Activated T-cell treated with anti-CD3 and anti-CD28 coated beads for 4 hours (primary cell): ENCODE data around the gene ATRIP.

Experiments
- DNase-seq: peaks from one replicate; pipeline ENCODE4 v3.0.0-alpha.2; 2020

ATRIP gene

GRCh38 chr3:48505968-48506504, 59.5 kb downstream of the ATRIP start:
- no peak for DNase-seq

DNA sequence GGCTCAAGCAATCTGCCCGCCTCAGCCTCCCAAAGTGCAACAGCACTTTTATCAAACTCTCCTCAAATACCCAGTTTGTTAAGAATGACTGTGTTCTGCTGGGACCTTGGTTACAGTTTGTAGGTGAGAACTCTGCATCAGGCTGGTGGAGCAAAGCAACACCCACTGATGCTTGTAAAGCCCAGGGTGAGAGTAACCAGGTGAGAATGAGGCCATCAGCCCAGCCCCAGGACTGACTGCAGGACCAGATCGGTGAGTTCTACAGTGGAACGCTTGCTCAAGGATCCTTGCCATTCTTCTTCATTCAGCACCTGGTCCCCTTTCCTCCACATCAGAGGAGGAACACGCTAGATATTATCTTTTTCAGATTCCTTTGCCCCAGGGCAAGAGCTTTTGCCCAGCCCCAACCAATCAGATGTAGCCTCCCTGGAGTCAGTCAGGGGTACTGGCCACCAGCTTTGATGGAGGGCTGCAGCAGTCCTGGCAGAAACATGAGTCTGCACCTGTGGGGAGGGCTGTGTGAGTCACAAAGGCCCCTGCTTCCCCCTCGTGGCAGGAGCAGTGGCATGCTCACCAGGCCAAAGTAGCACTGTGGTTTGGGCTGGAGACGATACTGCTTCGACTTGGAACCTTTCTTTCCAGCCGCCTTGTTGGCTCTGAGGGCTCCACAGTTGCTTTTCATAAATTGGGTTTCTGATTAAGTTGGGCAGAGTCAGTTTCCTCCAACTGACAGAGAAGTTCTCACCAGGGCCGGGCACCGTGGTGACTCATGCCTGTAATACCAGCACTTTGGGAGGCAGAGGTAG, 60.9 kb downstream of the ATRIP start:
- DNase-seq, result peak; percentile 61

DNA sequence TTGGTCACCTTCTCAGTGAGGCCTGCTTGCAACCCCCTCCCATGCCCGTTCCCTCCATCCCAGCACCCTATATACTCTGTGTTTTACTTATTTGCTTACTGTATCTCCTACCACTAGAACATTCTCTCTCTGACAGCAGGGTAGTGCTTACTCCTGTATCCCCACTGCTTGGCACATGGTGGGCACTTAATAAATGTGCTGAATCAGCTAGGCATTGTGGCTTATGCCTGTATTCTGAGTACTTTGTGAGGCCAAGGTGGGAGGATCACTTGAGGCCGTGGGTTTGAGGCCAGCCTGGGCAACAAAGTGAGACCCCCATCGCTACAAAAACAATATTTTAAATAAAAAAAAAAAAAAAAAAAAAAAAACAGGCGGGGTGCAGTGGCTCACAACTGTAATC, 65.0 kb downstream of the ATRIP start:
- no peak for DNase-seq

DNA sequence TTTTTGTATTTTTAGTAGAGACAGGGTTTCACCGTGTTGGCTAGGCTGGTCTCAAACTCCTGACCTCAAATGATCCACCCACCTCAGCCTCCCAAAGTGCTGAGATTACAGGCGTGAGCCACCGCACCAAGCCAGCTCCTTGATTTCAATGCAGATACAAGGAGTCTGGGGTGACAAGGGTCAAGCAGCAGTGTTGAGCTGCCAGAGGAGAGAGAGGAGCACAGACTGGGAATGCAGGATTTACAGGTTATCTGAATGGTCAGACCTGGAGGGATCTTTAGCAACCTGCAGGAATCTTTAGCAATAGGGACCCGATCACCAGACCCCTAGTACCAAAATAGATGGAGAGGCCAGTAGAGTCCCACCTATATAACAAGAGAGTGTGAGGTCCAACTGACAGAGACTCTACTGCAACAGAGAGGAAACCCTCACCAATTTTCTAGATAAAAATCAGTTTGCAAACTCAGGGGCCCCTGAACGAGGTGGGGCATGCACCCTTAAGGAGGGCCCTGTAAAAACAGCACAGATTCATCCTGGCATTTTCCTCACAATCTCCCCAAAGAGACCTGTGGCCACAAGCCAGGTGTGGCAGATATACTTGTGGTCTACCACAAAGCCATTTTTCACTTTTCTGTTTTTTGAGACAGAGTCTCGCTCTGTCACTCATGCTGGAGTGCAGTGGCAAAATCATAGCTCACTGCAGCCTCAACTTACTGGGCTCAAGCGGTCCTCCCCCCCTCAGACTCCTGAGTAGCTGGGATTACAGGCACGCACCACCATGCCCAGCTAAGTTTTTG, 68.1 kb downstream of the ATRIP start:
- DNase-seq, result no peak
